GM12872 (cell line): Measurements from ENCODE around the gene POLR3E.

ENCODE experiments used
- CTCF ChIP-seq: IDR thresholded peaks from 3 replicates; pipeline ENCODE4 v1.5.1; 2011; ENCODE audit warnings: low read depth, mild to moderate bottlenecking, low read length, moderate library complexity; ENCODE audit not compliant: insufficient read depth

Gene POLR3E

GRCh38 chr16:22274916-22275315, 22.3 kb upstream of the POLR3E start:
- TF ChIP-seq CTCF: no peak

- TF ChIP-seq CTCF: no peak
Measured at GRCh38 chr16:22278441-22279230, 18.6 kb upstream of the POLR3E start.

- no peak for TF ChIP-seq CTCF
Measured at GRCh38 chr16:22282254-22282892, 14.8 kb upstream of the POLR3E start.

GRCh38 chr16:22284637-22285036, 12.6 kb upstream of the POLR3E start:
- no peak for TF ChIP-seq CTCF

GRCh38 chr16:22285080-22285479, 12.1 kb upstream of the POLR3E start:
- no peak for TF ChIP-seq CTCF

GRCh38 chr16:22291020-22291419, 6.2 kb upstream of the POLR3E start:
- TF ChIP-seq CTCF: no peak

GRCh38 chr16:22291860-22292318, 5.3 kb upstream of the POLR3E start:
- TF ChIP-seq CTCF: no peak
